ENCODE measurements around the gene MDFI. TPM values are rescaled to one million over a fixed set of nuclear protein-coding genes. Genes with fewer than 3 reads are reported as not detected.

MDFI gene
- total and polyA plus RNA-seq, 2 donors, result 6.2 to 7.8 TPM

DNA sequence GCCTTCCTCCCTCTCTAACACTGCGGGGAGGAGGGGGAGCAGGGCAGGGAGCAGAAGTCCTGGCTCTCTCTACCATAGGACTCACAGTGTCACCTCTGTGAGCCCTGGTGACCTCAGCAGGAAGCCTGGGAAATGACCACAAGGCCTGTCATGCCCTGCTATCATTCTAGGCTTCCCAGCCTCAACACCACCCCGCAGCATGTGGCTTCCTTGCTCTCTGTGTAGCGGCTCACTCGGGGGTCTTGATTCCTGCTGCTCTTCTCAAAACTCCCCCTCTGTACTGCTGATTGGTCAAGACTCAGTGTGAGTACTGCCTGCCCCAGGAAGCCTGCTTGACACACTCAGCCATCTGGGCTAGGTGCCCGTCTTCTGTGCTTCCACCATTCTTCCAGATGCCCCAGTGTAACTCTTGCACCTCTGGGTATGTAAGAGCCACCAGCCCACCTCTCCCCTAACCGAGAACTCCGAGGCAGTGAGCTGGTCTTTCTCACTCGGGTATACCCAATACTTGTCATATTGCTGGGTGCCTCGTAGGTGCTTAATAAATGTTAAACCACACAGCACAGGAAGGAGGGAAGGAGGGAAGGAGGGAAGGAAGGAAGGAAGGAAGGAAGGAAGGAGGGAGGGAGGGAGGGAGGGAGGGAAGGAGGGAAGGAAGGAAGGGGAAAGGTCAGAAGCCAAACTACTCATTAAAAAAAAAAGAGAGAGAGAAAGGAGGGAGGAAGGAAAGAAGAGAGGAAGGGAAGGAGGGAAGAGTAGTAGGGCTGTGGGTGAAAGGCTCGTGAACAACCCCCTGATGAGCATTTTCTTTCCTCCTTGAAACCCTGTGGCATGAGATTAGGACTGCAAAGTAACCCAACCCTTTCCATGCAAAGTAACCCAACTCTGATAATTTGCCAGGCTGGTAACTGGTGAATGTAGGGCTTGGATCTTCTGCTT lies 5.0 kb downstream of the MDFI start:
- Histone ChIP-seq H3K4me1 (ENCODE audit: control insufficient read depth in 2 of 2, insufficient read depth in 2 of 2, low read length in 2 of 2) (peaks cover under 1 to 18% of the 10 kb centered on the region in 2 donors), H3K27me3 (ENCODE audit: control insufficient read depth in 2 of 2, insufficient read depth in 1 of 2, low read length in 1 of 2) (peaks cover 37 to 73% of the 10 kb centered on the region in 2 donors), H3K9me3 (ENCODE audit: control insufficient read depth in 2 of 2, insufficient read depth in 1 of 2, low read length in 1 of 2) (no peaks in the 10 kb centered on the region), H3K27ac (ENCODE audit: low read depth in 1 of 2, low read length in 1 of 2) (no peak overlapping the region), H3K4me3 (ENCODE audit: low read length in 2 of 2) (no peak overlapping the region), H3K36me3 (ENCODE audit: control insufficient read depth in 2 of 2, insufficient read depth in 2 of 2, low read length in 1 of 2) (no peaks in the 10 kb centered on the region)
- no peak for DNase-seq (ENCODE audit: low read depth in 6 of 9, low spot score in 9 of 9)
- WGBS, result 70% methylated on average over 10 of the region's 10 CpGs

DNA sequence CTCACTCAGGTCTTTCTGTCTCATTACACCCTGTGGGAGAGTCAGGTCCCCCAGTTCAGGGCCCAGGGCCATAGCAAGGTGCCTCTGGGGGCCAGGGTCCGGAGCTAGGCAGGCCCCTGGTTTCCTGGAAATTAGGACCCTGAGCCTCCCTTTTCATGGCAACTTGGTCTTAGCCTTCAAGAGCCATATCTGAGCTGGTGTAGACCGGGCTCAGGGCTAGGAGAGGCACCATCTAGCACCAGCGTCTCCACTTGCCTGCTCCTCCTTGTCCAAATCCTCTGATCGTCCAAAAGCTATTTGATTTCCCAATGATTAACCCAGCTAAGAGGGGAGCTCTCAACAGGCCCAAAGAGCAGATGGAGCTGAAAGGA lies 5.6 kb downstream of the MDFI start:
- Histone ChIP-seq H3K27ac (ENCODE audit: low read depth in 1 of 2, low read length in 1 of 2) (no peak overlapping the region), H3K9me3 (ENCODE audit: control insufficient read depth in 2 of 2, insufficient read depth in 1 of 2, low read length in 1 of 2) (no peaks in the 10 kb centered on the region), H3K36me3 (ENCODE audit: control insufficient read depth in 2 of 2, insufficient read depth in 2 of 2, low read length in 1 of 2) (no peaks in the 10 kb centered on the region), H3K27me3 (ENCODE audit: control insufficient read depth in 2 of 2, insufficient read depth in 1 of 2, low read length in 1 of 2) (peaks cover 30 to 67% of the 10 kb centered on the region in 2 donors), H3K4me3 (ENCODE audit: low read length in 2 of 2) (no peak overlapping the region), H3K4me1 (ENCODE audit: control insufficient read depth in 2 of 2, insufficient read depth in 2 of 2, low read length in 2 of 2) (peaks cover 0 to 14% of the 10 kb centered on the region in 2 donors)
- 84% methylated on average over 4 of the region's 4 CpGs for WGBS
- DNase-seq (ENCODE audit: low read depth in 6 of 9, low spot score in 9 of 9), result no peak

DNA sequence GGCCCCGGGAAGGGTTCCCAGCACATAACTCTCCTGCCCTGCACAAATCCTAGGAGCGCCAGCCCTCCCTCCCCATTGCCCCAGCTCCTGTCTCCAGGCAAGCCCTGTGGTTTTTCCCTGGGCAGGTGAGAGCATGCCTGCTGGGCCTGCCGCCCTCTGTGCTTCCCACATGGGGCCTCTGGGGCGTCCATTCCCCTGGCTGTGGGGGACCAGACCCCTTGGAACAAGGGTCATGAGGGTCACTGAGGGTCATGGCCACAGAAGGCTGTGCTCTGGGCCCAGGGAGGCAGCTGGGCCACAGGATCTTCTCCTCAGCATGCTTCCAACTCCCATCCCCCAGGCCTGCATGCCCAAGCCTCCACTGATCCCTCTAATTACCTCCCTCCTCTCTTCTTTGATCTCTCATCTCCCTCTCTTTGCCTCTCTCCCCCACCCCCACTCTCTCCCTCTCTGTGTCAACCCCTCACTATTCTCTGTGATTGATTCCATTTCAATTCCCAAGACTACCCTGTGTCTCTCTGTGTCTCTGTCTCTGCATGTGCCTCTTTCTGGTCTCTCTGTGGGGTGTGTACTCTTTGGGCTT lies 6.1 kb downstream of the MDFI start:
- no peaks in the 10 kb centered on the region for H3K9me3 ChIP-seq (ENCODE audit: control insufficient read depth in 2 of 2, insufficient read depth in 1 of 2, low read length in 1 of 2)
- no peak overlapping the region for H3K4me3 ChIP-seq (ENCODE audit: low read length in 2 of 2)
- no peak overlapping the region for H3K27ac ChIP-seq (ENCODE audit: low read depth in 1 of 2, low read length in 1 of 2)
- WGBS, result 91% methylated on average over 4 of the region's 4 CpGs
- DNase-seq (ENCODE audit: low read depth in 6 of 9, low spot score in 9 of 9), result no peak
- peaks cover 0 to 12% of the 10 kb centered on the region in 2 donors for H3K4me1 ChIP-seq (ENCODE audit: control insufficient read depth in 2 of 2, insufficient read depth in 2 of 2, low read length in 2 of 2)
- peaks cover 25 to 62% of the 10 kb centered on the region in 2 donors for H3K27me3 ChIP-seq (ENCODE audit: control insufficient read depth in 2 of 2, insufficient read depth in 1 of 2, low read length in 1 of 2)
- no peaks in the 10 kb centered on the region for H3K36me3 ChIP-seq (ENCODE audit: control insufficient read depth in 2 of 2, insufficient read depth in 2 of 2, low read length in 1 of 2)

DNA sequence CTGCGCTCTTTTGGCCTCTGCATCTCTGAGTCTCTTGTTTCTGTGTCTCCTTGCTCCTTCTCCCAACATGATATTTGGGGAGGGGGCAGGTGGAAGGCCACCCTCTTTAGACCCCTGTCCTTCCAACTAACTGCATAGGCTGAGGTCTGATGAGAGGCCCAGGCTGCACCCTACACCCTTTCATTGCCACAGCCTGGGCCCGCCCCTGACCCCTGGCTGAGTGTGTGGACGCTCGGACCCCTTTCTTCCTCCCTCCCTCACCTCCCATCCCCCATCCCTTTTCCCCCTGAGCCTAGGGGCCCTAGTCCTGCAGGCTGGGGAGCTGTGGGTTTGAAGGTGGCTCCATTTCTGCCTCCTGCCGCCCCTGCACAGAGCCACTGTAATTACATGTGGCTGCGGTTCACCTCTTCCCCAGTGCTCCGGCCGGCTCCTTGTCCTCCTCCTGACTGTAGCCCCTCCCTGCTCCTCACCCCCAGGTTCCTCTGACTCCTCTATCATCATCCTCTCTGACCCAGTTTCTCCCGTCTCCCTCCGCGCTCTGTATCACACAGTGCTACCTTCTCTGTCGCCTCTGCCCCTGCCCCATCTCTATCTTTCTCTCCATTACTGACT lies 6.8 kb downstream of the MDFI start:
- 83% methylated on average over 12 of the region's 12 CpGs for WGBS
- DNase-seq (ENCODE audit: low read depth in 6 of 9, low spot score in 9 of 9), result no peak
- Histone ChIP-seq H3K27ac (ENCODE audit: low read depth in 1 of 2, low read length in 1 of 2) (no peak overlapping the region), H3K36me3 (ENCODE audit: control insufficient read depth in 2 of 2, insufficient read depth in 2 of 2, low read length in 1 of 2) (no peaks in the 10 kb centered on the region), H3K9me3 (ENCODE audit: control insufficient read depth in 2 of 2, insufficient read depth in 1 of 2, low read length in 1 of 2) (no peaks in the 10 kb centered on the region), H3K27me3 (ENCODE audit: control insufficient read depth in 2 of 2, insufficient read depth in 1 of 2, low read length in 1 of 2) (peaks cover 18 to 55% of the 10 kb centered on the region in 2 donors), H3K4me1 (ENCODE audit: control insufficient read depth in 2 of 2, insufficient read depth in 2 of 2, low read length in 2 of 2) (peaks cover 0 to 12% of the 10 kb centered on the region in 2 donors), H3K4me3 (ENCODE audit: low read length in 2 of 2) (no peak overlapping the region)

DNA sequence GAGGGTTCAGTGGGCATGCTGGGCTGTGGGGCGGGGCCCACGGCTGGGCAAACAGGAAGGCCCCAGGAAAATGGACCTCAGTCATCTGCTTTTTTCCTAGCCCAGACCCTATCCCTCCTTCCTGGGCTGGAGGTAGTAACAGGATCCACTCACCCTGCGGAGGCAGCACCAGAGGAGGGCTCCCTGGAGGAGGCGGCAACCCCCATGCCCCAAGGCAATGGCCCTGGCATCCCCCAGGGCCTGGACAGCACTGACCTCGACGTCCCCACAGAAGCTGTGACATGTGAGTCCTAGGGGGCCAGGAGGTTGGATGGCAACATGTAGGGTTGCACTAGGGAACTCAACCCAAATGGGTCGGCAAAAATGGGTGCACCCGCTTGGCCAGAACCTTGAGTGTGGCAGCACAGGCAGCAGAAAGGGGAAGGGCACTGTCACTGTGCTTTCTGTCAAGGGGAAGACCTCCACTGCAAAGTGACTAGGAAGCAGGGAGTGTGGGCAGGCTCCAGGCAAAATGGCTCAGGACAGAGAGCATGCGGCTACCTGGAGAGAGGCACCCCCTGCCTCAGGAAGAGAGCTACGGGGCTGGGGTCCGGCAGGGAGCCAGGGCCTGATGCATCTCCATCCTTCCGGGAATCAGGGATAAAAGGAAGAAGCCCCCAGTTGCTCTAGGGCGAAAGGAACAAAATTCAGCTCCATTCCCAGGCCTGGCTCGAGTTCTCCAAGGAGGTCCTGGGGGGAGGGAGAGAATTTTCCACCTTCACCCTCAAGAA lies 7.9 kb downstream of the MDFI start:
- 93% methylated on average over 14 of the region's 14 CpGs for WGBS
- H3K36me3 ChIP-seq (ENCODE audit: control insufficient read depth in 2 of 2, insufficient read depth in 2 of 2, low read length in 1 of 2), result no peaks in the 10 kb centered on the region
- no peak overlapping the region for H3K27ac ChIP-seq (ENCODE audit: low read depth in 1 of 2, low read length in 1 of 2)
- DNase-seq (ENCODE audit: low read depth in 6 of 9, low spot score in 9 of 9), result no peak
- H3K4me1 ChIP-seq (ENCODE audit: control insufficient read depth in 2 of 2, insufficient read depth in 2 of 2, low read length in 2 of 2), result peaks cover 0 to 12% of the 10 kb centered on the region in 2 donors
- no peak overlapping the region for H3K4me3 ChIP-seq (ENCODE audit: low read length in 2 of 2)
- H3K9me3 ChIP-seq (ENCODE audit: control insufficient read depth in 2 of 2, insufficient read depth in 1 of 2, low read length in 1 of 2), result no peaks in the 10 kb centered on the region
- peaks cover 9 to 45% of the 10 kb centered on the region in 2 donors for H3K27me3 ChIP-seq (ENCODE audit: control insufficient read depth in 2 of 2, insufficient read depth in 1 of 2, low read length in 1 of 2)

DNA sequence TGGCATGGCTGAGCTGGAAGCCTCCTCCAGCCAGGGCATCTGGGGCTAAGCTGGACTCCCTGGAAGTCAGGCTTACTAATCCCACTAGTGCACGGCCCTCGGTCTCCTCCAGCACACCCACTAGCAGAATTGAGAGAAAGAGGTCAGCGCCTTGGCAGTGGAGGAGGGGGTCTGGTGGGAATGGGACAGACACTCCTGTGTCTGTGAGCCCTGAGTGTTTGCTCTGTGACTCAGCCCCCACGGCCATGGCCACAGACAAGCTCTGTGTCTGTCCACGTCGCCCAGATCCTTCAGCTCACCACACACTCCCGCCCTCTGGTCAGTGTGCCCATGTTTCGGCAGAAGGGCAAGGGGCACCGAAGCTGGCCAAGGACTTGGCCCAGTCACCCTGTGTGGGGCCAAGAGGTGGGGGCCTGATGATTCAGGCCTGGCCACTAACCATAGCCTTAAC lies 8.8 kb downstream of the MDFI start:
- no peak for DNase-seq (ENCODE audit: low read depth in 6 of 9, low spot score in 9 of 9)
- WGBS, result 98% methylated on average over 9 of the region's 9 CpGs
- Histone ChIP-seq H3K4me1 (ENCODE audit: control insufficient read depth in 2 of 2, insufficient read depth in 2 of 2, low read length in 2 of 2) (peaks cover 0 to 12% of the 10 kb centered on the region in 2 donors), H3K9me3 (ENCODE audit: control insufficient read depth in 2 of 2, insufficient read depth in 1 of 2, low read length in 1 of 2) (no peaks in the 10 kb centered on the region), H3K27me3 (ENCODE audit: control insufficient read depth in 2 of 2, insufficient read depth in 1 of 2, low read length in 1 of 2) (peaks cover 4 to 36% of the 10 kb centered on the region in 2 donors), H3K36me3 (ENCODE audit: control insufficient read depth in 2 of 2, insufficient read depth in 2 of 2, low read length in 1 of 2) (no peaks in the 10 kb centered on the region), H3K4me3 (ENCODE audit: low read length in 2 of 2) (no peak overlapping the region), H3K27ac (ENCODE audit: low read depth in 1 of 2, low read length in 1 of 2) (no peak overlapping the region)

DNA sequence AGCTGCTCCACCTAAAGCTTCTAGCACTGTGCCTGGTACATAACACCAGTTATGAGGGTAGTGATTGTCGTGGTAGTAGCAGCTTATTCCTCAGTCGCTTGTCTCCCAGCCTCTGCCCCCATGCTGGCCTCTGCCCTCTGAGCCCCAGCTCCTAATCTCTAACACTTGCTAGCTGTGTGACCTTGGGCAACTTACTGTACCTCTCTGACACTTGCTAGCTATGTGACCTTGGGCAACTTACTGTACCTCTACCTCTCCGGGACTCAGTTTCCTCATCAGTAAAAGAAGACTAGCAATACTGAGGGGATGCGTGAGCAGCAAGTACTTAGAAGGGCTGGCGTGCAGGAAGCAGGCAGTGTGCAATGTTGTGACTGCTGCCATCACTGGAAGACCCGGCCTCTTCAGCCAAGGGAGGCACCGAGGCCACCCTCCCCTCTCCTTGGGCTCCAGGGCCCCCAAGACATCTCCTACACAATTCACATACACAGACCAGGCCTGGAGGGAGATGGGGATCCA lies 9.9 kb downstream of the MDFI start:
- H3K9me3 ChIP-seq (ENCODE audit: control insufficient read depth in 2 of 2, insufficient read depth in 1 of 2, low read length in 1 of 2), result no peaks in the 10 kb centered on the region
- peaks cover 0 to 12% of the 10 kb centered on the region in 2 donors for H3K4me1 ChIP-seq (ENCODE audit: control insufficient read depth in 2 of 2, insufficient read depth in 2 of 2, low read length in 2 of 2)
- peaks cover 0 to 26% of the 10 kb centered on the region in 2 donors for H3K27me3 ChIP-seq (ENCODE audit: control insufficient read depth in 2 of 2, insufficient read depth in 1 of 2, low read length in 1 of 2)
- H3K4me3 ChIP-seq (ENCODE audit: low read length in 2 of 2), result no peak overlapping the region
- no peak for DNase-seq (ENCODE audit: low read depth in 6 of 9, low spot score in 9 of 9)
- no peak overlapping the region for H3K27ac ChIP-seq (ENCODE audit: low read depth in 1 of 2, low read length in 1 of 2)
- WGBS, result 96% methylated on average over 7 of the region's 7 CpGs
- H3K36me3 ChIP-seq (ENCODE audit: control insufficient read depth in 2 of 2, insufficient read depth in 2 of 2, low read length in 1 of 2), result no peaks in the 10 kb centered on the region

DNA sequence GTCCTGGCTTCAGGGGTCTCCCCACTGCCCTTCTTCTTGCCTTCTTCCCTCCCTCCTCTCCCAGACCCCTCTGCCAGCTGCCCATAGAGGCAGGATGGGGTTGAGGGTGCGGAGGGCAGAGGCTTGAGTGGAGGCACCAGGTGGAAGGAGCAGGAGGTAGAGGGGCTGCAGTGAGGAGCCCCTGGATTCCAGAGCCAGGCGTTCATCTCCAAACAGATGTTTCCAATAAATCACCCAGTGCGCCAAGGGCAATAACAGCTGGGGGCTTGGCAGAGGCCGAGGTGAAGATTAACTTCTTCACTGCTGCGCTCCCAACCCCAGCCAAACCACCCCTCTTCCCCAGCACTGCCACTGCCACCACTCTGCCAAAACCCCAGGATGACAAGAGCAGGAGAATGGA lies 10.7 kb downstream of the MDFI start:
- Histone ChIP-seq H3K9me3 (ENCODE audit: control insufficient read depth in 2 of 2, insufficient read depth in 1 of 2, low read length in 1 of 2) (no peaks in the 10 kb centered on the region), H3K4me1 (ENCODE audit: control insufficient read depth in 2 of 2, insufficient read depth in 2 of 2, low read length in 2 of 2) (peaks cover 0 to 10% of the 10 kb centered on the region in 2 donors), H3K27me3 (ENCODE audit: control insufficient read depth in 2 of 2, insufficient read depth in 1 of 2, low read length in 1 of 2) (peaks cover 0 to 21% of the 10 kb centered on the region in 2 donors), H3K27ac (ENCODE audit: low read depth in 1 of 2, low read length in 1 of 2) (no peak overlapping the region), H3K36me3 (ENCODE audit: control insufficient read depth in 2 of 2, insufficient read depth in 2 of 2, low read length in 1 of 2) (no peaks in the 10 kb centered on the region), H3K4me3 (ENCODE audit: low read length in 2 of 2) (no peak overlapping the region)
- DNase-seq (ENCODE audit: low read depth in 6 of 9, low spot score in 9 of 9), result no peak
- 79% methylated on average over 5 of the region's 5 CpGs for WGBS
